SU-DHL-6 (cell line): ENCODE data around the gene AGAP4.
"Not testable (repeated sequence)": the region's sequence is repeated elsewhere in the genome, so short reads cannot be mapped to it uniquely, and the experiment has no call there.

Experiments used
- H2AFZ ChIP-seq: fragments of 200-600 bp; sonication (generic); 2 replicates; pipeline ENCODE4 v1.6.1; 2014; ENCODE audit warnings: low read depth, mild to moderate bottlenecking, moderate library complexity, mixed read lengths, antibody characterized with exemption, low read length; ENCODE audit not compliant: severe bottlenecking
- H3F3A ChIP-seq: fragments of 200-600 bp; shearing (Covaris generic); 2 replicates; pipeline ENCODE4 v1.6.0; 2016; ENCODE audit warnings: antibody characterized with exemption, mild to moderate bottlenecking; ENCODE audit not compliant: insufficient read depth
- H3K27ac ChIP-seq: fragments of 200-600 bp; sonication (generic); 2 replicates; pipeline ENCODE4 v1.5.1; 2016; ENCODE audit warnings: low read depth, mild to moderate bottlenecking, low read length, moderate library complexity, mixed read lengths
- H3K27me3 ChIP-seq: fragments of 200-600 bp; sonication (generic), shearing (Covaris generic); 2 replicates; pipeline ENCODE4 v1.6.0; 2014; ENCODE audit warnings: mild to moderate bottlenecking, low read length
- H3K36me3 ChIP-seq: fragments of 200-600 bp; sonication (generic); 2 replicates; pipeline ENCODE4 v1.6.1; 2014; ENCODE audit warnings: mild to moderate bottlenecking, low read length, mixed read lengths
- H3K4me2 ChIP-seq: fragments of 300-600, 200-600 bp; shearing (Covaris generic), sonication (generic); 2 replicates; pipeline ENCODE4 v1.6.0; 2014; ENCODE audit warnings: low read length, low read depth, mild to moderate bottlenecking; ENCODE audit not compliant: poor library complexity, severe bottlenecking
- H3K4me3 ChIP-seq: fragments of 200-600 bp; sonication (generic); 2 replicates; pipeline ENCODE4 v1.5.1; 2014; ENCODE audit warnings: antibody characterized with exemption, low read length, mild to moderate bottlenecking, mixed read lengths; ENCODE audit not compliant: insufficient read depth, poor library complexity, severe bottlenecking
- H3K79me2 ChIP-seq: fragments of 200-600 bp; sonication (generic); 2 replicates; pipeline ENCODE4 v1.6.1; 2014; ENCODE audit warnings: mild to moderate bottlenecking, low read length, moderate library complexity; ENCODE audit not compliant: insufficient read depth
- H3K9ac ChIP-seq: fragments of 200-600 bp; sonication (generic); 2 replicates; pipeline ENCODE4 v1.7.0; 2014; ENCODE audit warnings: mild to moderate bottlenecking, low read length
- H3K9me2 ChIP-seq: fragments of 200-600 bp; sonication (generic); replicated peaks from 2 replicates; pipeline ENCODE4 v1.6.1; 2014; ENCODE audit warnings: low read length; ENCODE audit not compliant: insufficient read depth
- H3K9me3 ChIP-seq: fragments of 200-600 bp; sonication (generic); 2 replicates; pipeline ENCODE4 v1.6.1; 2014; ENCODE audit warnings: low read length, mixed read lengths; ENCODE audit not compliant: insufficient read depth
- H4K20me1 ChIP-seq: fragments of 200-600 bp; sonication (generic); 2 replicates; pipeline ENCODE4 v1.6.1; 2014; ENCODE audit warnings: low read depth, mild to moderate bottlenecking, antibody characterized with exemption, low read length, moderate library complexity, mixed read lengths
- EZH2phosphoT487 ChIP-seq: fragments of 200-600 bp; sonication (generic), shearing (Covaris generic); conservative IDR thresholded peaks from 2 replicates; pipeline ENCODE4 v1.6.1; 2018; ENCODE audit warnings: mild to moderate bottlenecking, antibody characterized with exemption, low read length, moderate library complexity, mixed read lengths
- TF ChIP-seq, protein P1 (sequence below): fragments of 200-600 bp; sonication (generic); IDR thresholded peaks from one replicate; pipeline ENCODE4 v1.5.1; 2017; ENCODE audit warnings: antibody characterized with exemption, mild to moderate bottlenecking, low read length, moderate library complexity; ENCODE audit not compliant: insufficient read depth, poor library complexity, severe bottlenecking

The AGAP4 gene

DNA sequence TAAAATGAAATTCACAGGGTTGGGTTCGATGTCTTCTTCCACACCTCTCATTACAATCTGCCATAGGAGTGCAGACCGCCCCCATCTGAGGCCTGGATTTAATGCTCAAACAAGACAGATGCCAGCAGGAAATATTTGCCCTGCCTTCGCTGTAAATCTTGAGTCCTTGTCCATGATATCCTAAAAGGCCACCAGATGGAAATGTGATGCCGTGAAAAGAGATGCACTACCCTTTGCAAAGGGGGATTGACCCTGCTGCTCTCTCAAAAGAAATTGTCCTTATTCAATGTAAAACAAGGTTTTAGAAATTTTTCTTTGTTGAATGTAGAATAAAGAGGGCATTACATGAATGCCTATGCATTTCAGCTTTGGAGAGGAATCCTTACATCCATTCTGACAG lies 37.5 kb downstream of the AGAP4 start:
- Histone ChIP-seq H3K27ac (no peak overlapping the region), H3K9me3 (no peaks in the 10 kb centered on the region), H3F3A (no peaks in the 10 kb centered on the region), H3K9me2 (no peaks in the 10 kb centered on the region), H3K4me2 (no peak overlapping the region), H3K4me3 (no peak overlapping the region), H2AFZ (no peak overlapping the region), H3K79me2 (no peaks in the 10 kb centered on the region), H4K20me1 (no peaks in the 10 kb centered on the region), H3K9ac (no peak overlapping the region), H3K27me3 (no peaks in the 10 kb centered on the region), H3K36me3 (no peaks in the 10 kb centered on the region)
- TF ChIP-seq, protein P1, sequence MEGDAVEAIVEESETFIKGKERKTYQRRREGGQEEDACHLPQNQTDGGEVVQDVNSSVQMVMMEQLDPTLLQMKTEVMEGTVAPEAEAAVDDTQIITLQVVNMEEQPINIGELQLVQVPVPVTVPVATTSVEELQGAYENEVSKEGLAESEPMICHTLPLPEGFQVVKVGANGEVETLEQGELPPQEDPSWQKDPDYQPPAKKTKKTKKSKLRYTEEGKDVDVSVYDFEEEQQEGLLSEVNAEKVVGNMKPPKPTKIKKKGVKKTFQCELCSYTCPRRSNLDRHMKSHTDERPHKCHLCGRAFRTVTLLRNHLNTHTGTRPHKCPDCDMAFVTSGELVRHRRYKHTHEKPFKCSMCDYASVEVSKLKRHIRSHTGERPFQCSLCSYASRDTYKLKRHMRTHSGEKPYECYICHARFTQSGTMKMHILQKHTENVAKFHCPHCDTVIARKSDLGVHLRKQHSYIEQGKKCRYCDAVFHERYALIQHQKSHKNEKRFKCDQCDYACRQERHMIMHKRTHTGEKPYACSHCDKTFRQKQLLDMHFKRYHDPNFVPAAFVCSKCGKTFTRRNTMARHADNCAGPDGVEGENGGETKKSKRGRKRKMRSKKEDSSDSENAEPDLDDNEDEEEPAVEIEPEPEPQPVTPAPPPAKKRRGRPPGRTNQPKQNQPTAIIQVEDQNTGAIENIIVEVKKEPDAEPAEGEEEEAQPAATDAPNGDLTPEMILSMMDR: no peak
- no peak for TF ChIP-seq EZH2phosphoT487

DNA sequence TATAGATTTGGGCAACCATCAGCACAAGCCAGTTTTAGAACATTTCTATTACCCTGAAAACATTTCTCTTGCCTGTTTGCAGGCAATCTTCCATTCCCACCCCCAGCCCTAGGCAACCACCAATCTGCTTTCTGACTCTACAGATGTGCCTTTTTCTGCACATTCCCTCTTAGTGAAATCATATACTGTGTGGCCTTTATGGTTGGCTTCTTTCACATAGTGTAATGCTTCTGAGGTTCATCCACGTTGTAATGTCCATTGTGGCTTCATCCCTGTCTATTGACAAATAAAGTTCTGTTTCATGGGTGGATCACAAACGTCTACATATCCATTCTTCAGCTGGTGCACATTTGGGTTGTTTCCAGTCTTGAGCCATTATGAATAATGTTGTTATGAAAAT lies 42.3 kb downstream of the AGAP4 start:
- not testable (repeated sequence) for H3K9ac ChIP-seq, H3K79me2 ChIP-seq, H3K9me2 ChIP-seq, H4K20me1 ChIP-seq, H3K4me3 ChIP-seq, H3K27me3 ChIP-seq, H3K4me2 ChIP-seq, H3K27ac ChIP-seq, H3K9me3 ChIP-seq, H3K36me3 ChIP-seq, H2AFZ ChIP-seq, H3F3A ChIP-seq

DNA sequence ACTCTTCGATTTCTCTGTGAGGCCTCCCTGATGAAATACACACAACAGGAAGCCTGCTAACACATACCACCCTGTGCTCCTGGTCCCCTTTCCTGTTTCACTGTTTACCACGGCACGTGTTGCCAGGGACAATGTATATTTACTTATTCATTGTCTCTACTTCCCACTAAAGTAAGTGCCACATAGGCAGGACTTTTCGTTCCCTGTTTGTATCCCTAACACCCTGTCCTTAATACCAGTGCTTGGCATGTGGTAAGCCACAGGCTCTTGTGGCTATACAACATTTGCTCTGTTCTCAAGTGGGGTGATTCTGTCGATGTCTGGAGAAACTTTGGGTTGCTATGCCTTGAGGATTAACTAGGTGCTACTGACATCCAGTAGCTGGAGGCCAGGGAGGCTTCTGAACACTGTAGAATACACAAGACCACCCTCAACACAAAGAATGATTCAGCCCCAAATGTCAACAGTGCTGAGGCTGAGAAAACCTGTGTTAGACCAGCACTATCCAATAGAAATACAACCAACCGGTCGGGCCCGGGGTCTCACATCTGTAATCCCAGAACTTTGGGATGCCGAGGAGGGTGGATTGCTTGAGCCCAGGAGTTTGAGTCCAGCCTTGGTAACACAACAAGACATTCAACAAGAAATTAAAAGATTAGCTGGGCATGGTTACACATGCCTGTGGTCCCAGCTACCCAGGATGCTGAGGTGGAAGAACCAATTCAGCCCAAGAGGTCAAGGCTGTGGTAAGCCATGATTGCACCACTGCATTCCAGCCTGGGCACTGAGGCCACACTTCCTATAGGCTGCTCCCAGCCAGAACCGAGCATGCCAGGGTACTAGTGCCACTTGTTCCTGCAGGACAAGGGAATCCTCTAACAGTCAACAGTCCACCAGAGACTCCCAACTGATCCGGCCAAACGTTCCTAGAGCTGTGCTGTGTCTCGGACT lies 44.0 kb downstream of the AGAP4 start:
- not testable (repeated sequence) for H3K4me2 ChIP-seq, H3K79me2 ChIP-seq, H3K9me2 ChIP-seq, H3K9me3 ChIP-seq, H3K4me3 ChIP-seq, H3K27ac ChIP-seq, H4K20me1 ChIP-seq, H3K36me3 ChIP-seq, H3K27me3 ChIP-seq, H3K9ac ChIP-seq, H2AFZ ChIP-seq, H3F3A ChIP-seq

DNA sequence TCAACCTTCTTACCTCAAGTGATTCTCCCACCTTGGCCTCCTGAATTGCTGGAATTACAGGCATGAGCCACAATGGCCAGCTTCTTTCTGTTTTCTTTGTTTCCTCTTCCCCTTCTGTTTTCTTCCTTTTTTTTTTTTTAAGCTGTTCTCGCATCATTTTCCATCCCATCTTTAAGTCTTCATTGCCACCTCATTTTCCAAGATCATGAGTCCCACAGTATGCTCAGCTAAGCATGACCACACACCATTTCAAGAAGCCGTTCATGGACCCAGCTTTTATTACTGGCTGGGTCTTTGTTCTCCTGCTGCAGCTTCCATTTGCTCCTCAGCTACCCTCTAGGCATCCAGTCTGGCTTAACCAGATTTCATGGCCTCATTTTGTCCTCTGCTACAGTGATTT lies 52.5 kb downstream of the AGAP4 start:
- H2AFZ ChIP-seq, H3K9me2 ChIP-seq, H3K27ac ChIP-seq, H3K79me2 ChIP-seq, H3F3A ChIP-seq, H3K9me3 ChIP-seq, H3K27me3 ChIP-seq, H3K36me3 ChIP-seq, H3K4me2 ChIP-seq, H3K9ac ChIP-seq, H3K4me3 ChIP-seq, H4K20me1 ChIP-seq: not testable (repeated sequence)

DNA sequence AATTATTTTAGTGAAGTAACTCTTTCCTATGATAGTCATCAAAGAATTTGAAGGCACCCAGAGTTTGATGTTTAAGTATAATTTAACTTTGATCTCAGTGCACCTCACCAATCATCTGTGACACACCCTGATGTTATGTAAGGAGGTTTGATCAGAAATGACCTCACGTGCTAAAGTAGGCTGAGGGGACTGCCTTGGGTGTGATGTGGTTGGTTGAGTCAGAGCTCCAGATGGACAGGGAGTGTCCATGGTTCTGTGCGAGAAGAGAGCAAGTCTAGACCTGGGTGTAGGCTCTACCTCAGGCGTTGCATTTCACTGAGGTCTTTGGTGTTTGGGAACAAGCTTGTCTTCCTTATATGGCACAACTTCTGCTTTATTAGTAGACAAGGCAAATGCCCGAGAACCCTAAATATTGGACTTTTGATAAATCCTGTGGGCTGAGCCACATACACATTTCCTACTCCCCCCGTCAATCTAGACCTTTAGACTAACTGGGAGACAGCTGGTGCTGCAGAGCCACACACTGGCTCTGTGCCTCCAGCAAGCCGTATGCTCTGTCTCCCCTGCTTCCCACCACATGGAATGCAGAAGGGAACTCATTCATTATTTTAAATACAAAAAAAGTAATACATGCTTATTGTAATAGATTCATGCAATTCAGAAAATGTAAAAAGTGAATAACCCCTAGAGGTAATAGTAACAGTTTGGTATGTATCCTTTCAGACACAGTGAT lies 56.4 kb downstream of the AGAP4 start:
- H3K36me3 ChIP-seq, H3K27me3 ChIP-seq, H3K9me2 ChIP-seq, H3K9me3 ChIP-seq, H3K4me3 ChIP-seq, H3K27ac ChIP-seq, H3K79me2 ChIP-seq, H3F3A ChIP-seq, H2AFZ ChIP-seq, H4K20me1 ChIP-seq, H3K4me2 ChIP-seq, H3K9ac ChIP-seq: not testable (repeated sequence)

DNA sequence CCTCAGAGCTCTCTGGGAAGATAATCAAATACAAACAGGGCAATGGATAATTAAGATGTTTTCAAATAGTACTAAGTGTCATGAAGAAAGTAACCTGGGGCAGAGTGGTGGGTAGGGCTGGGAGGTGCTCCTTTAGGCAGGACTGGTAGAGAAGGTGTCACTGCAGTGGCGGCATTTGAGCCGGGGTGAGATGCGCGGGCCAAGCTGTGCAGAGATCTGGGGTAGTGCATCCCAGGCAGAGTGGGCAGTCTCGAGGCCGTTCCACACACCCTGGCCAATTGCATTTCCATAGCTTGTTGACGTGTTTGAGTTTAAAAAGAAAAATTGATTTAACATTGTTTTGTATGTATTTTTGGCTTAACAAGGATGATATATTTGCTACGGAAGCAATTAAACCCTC lies 57.3 kb downstream of the AGAP4 start:
- H3K79me2 ChIP-seq, H3K4me2 ChIP-seq, H3K27ac ChIP-seq, H3F3A ChIP-seq, H3K9ac ChIP-seq, H3K9me2 ChIP-seq, H3K27me3 ChIP-seq, H3K36me3 ChIP-seq, H3K4me3 ChIP-seq, H4K20me1 ChIP-seq, H3K9me3 ChIP-seq, H2AFZ ChIP-seq: not testable (repeated sequence)

DNA sequence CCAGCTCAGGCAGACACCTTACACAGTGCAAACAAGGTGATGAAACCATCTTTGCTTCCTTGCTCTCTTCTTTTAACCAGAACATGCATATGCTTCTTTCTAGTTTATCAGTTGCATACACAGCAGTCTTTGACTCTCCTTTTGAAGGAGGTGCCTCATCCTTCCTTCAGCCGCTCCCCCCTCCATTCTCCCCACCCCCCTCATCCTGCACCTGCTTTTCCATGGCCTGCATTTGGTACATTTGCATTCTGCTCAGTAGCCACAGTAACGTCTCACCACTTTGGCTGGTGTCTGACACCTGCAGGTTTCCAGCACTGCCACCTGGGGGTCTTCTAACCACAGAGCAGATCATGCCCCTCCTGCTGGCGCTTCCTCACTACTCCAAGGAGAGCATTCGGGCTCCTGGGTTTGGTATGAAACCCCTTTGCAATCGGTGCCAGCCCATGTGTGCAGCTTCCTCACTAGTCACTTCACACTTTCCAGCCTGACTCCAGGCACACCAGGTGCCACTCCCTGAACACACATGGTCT lies 60.0 kb downstream of the AGAP4 start:
- H3F3A ChIP-seq, H3K36me3 ChIP-seq, H3K79me2 ChIP-seq: not testable (repeated sequence)

More for the DNA sequence above, 60.0 kb downstream of the AGAP4 start:
- not testable (repeated sequence) for H3K27me3 ChIP-seq, H3K9me2 ChIP-seq, H3K4me3 ChIP-seq, H2AFZ ChIP-seq, H4K20me1 ChIP-seq, H3K9me3 ChIP-seq, H3K4me2 ChIP-seq, H3K9ac ChIP-seq, H3K27ac ChIP-seq
